Measurements from ENCODE around the gene SLC40A1.

SLC40A1 gene

DNA sequence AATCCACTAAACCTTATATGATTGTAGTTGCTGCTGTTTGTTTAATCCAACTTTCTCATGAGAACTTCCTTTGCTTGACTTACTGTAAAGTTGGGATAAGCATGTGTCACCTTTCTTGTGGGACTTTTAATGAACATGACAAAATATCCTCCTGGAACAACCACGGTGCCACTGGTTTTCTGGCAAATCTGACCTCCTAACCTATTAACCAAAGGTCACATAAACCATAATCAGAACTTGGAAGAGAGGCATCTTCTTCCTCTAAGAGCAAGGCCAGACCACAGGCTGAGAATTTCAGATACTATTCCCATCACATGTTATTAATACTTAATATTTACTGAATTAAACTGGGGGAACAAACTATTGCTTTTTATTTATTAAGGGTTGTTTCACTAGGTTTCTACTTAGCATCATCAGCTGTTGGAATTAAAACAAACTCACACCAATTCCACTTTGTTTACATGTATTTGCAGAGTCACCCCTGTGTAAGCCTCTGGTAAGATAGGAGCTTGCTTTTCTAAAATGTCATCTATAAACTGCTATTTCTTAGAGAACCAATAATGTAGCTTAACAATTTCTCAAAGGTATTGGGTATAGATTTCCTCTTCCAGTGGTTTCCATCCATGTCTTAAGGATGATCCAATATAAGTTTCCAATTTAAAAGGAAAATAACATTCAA, 2.2 kb downstream of the SLC40A1 start:
- Histone ChIP-seq H4K20me1 (no peaks in the 10 kb centered on the region; a peak in 1 of 22 replicates), H3K4me2 (no peak overlapping the region), H3K4me1 (peaks cover 0 to 20% (median 8%) of the 10 kb centered on the region in 10 experiments; a peak in 9 of 20 replicates), H3K27me3 (peaks cover 46 to 58% (median 50%) of the 10 kb centered on the region in 11 experiments), H3K27ac (no peak overlapping the region), H3K36me3 (no peaks in the 10 kb centered on the region), H3K9me3 (replicated peaks in 1 of 11) (peaks cover 0 to 16% (median 13%) of the 10 kb centered on the region in 11 experiments; a peak in 12 of 22 replicates), H3K4me3 (no peak overlapping the region), H3K9ac (no peak overlapping the region)
- TF ChIP-seq Cebpa-rat (IDR thresholded peaks at IDR 0.05): no peak

DNA sequence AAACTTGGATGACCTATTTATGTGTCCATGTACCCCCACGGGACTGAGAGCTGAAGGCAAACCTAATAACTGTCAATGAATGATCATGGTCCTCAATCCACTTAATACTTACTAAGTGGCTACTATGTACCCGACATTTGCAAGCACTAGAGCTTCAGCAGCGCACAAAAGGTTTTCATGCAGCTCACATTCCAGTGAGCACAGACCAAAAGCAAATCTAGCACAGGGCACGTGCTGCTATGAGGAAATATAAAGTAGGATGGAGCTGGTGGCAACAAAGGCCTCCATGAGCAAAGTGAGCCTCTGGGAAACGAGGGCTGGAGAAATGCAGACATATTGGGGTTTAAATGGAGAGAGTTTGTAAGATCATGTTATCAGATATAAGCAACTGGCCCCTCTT, 3.5 kb downstream of the SLC40A1 start:
- Histone ChIP-seq H4K20me1 (no peaks in the 10 kb centered on the region; a peak in 1 of 22 replicates), H3K9ac (no peak overlapping the region), H3K4me1 (peaks cover 0 to 20% (median 8%) of the 10 kb centered on the region in 10 experiments; a peak in 9 of 20 replicates), H3K4me2 (no peak overlapping the region), H3K27me3 (peaks cover 33 to 45% (median 39%) of the 10 kb centered on the region in 11 experiments), H3K36me3 (no peaks in the 10 kb centered on the region), H3K27ac (no peak overlapping the region), H3K9me3 (replicated peaks in 1 of 11) (peaks cover 0 to 16% (median 13%) of the 10 kb centered on the region in 11 experiments; a peak in 12 of 22 replicates), H3K4me3 (no peak overlapping the region)
- no peak for TF ChIP-seq Cebpa-rat (IDR thresholded peaks at IDR 0.05)

DNA sequence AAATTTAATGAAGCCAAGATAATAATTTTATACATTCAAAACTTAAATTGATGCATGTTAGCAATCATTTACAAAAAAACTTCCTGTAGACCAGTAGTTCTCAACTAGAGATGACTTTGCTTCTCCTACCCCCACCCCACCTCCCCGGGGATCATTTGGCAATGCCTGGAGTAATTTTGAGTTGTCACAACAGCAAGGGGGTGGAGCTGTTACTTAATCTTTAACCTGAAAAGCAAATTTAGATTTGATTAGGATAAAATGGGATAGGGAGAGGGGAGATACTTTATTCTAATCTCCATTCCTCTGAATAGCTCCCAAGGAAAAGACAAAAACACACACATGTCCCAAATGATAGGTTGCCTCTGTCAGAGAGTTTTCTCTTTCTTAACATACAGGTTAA, 4.2 kb downstream of the SLC40A1 start:
- no peak for TF ChIP-seq Cebpa-rat (IDR thresholded peaks at IDR 0.05)
- Histone ChIP-seq H3K36me3 (no peaks in the 10 kb centered on the region), H4K20me1 (no peaks in the 10 kb centered on the region), H3K27ac (no peak overlapping the region), H3K27me3 (peaks cover 26 to 37% (median 31%) of the 10 kb centered on the region in 11 experiments), H3K4me1 (peaks cover 0 to 19% (median 8%) of the 10 kb centered on the region in 10 experiments; a peak in 9 of 20 replicates), H3K4me2 (peak overlapping the region in 3 of 11 experiments; percentile 5 to 14 (median 10); a peak in 1 of 22 replicates), H3K9ac (no peak overlapping the region), H3K9me3 (replicated peaks in 1 of 11) (peaks cover 0 to 14% (median 12%) of the 10 kb centered on the region in 11 experiments; a peak in 12 of 22 replicates), H3K4me3 (no peak overlapping the region)

DNA sequence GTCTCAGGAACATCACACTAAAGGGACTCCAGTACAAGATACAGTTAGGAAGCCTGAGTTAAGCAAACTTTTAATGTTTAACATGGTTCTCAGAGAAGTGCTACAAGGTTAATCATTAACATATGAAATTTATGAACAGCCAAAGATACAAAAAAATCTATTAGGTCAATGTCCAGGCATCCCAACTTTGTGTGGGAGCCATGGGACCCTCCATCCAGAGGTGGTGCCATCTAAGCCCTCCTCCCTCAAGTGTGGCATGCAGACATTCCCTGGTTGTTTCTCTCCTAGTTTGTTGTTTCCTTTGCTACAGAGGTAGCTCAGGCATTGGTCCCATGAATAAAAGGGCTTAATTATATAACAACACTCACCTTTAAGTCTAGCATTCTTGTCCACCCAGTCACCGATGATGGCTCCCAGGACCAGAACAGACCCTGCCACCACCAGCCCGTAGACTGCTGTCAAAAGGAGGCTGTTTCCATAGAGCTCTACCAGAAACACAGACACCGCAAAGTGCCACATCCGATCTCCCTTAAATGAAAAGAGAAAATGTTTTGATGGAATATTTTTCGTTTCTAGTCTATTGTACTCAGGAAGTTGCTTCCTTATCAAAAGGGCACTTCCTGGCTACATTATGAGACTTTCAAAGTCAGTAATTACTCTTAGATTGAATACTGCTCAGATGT, 5.7 kb downstream of the SLC40A1 start:
- TF ChIP-seq Cebpa-rat (IDR thresholded peaks at IDR 0.05): no peak
- peaks cover 11 to 23% (median 17%) of the 10 kb centered on the region in 11 experiments for H3K27me3 ChIP-seq
- H3K9ac ChIP-seq: no peak overlapping the region
- H3K4me1 ChIP-seq: peaks cover 0 to 11% (median 0%) of the 10 kb centered on the region in 10 experiments; a peak in 4 of 20 replicates
- no peak overlapping the region for H3K4me2 ChIP-seq
- no peaks in the 10 kb centered on the region for H4K20me1 ChIP-seq
- H3K27ac ChIP-seq: no peak overlapping the region
- H3K4me3 ChIP-seq: no peak overlapping the region
- peaks cover 0 to 6% (median 4%) of the 10 kb centered on the region in 11 experiments; a peak in 10 of 22 replicates for H3K9me3 ChIP-seq (replicated peaks in 1 of 11)
- H3K36me3 ChIP-seq: no peaks in the 10 kb centered on the region

DNA sequence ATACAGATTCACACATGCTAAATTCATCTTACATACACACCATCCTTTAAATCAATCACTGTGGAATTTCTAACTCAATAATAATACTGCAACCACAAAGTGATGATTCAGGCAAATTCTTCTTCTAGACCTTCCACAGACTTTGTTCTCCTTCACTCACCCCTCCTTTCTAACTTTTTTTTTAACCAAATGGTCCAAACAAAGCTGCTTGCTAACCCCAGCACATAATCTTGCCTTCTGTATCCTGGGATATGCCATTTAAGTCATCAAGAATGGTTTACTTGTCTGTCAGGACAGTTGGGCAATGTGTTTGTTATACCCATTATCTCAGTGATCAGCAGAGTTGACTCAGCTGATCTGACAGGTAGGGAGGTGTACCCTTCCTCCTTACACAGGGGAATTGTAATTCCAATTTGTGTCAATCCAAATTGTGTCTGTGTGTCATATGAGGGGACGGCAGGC, 10.0 kb downstream of the SLC40A1 start:
- TF ChIP-seq Cebpa-rat (IDR thresholded peaks at IDR 0.05): no peak
- H3K4me3 ChIP-seq: no peak overlapping the region
- 0 out of 22 replicates have a peak overlapping the region, but pooled peaks of 1 of the 11 experiments have one; percentile 9 for H3K4me2 ChIP-seq
- H3K36me3 ChIP-seq: no peaks in the 10 kb centered on the region
- no peak overlapping the region for H3K27ac ChIP-seq
- no peak overlapping the region for H3K9ac ChIP-seq
- no peaks in the 10 kb centered on the region for H4K20me1 ChIP-seq
- H3K27me3 ChIP-seq: no peaks in the 10 kb centered on the region
- no peaks in the 10 kb centered on the region for H3K9me3 ChIP-seq (replicated peaks in 1 of 11)
- H3K4me1 ChIP-seq: peaks cover 0 to 37% (median 7%) of the 10 kb centered on the region in 10 experiments; a peak in 10 of 20 replicates

DNA sequence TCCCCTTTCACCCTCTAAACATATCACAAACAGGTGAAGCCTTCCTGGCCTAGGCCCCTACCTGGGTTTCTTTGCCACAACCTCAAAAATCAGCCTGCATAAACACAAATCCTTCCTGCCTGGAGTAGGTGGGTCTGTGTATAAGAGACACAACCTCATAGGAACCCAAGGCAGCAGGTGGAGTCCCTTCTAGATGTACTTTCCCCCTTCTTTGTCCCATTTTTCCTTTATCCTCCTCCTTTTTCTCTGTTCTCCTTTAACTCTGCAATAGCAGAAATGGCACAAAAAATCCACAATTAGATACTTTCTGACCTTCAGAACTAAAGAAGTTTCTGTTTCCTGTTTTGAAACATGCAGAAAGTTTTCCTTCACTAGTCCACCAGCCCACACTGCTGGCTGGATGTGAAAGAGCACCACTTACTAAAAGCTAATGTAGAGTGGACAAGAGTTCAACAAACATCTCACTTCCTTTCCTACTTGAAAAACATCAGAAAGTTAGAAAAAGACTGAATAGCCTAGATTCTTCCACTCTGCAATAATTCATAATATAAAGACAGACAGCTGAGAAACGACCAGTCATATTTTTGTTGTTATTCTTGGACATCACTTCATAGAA, 11.2 kb downstream of the SLC40A1 start:
- Histone ChIP-seq H3K36me3 (no peaks in the 10 kb centered on the region), H3K9ac (peak overlapping the region in 3 of 11 experiments; percentile 3 to 65 (median 57); a peak in 3 of 22 replicates), H3K4me1 (peaks cover 0 to 37% (median 7%) of the 10 kb centered on the region in 10 experiments; a peak in 10 of 20 replicates), H4K20me1 (no peaks in the 10 kb centered on the region), H3K27ac (peak overlapping the region in 4 of 11 experiments; percentile 31 to 62 (median 46); a peak in 6 of 22 replicates), H3K27me3 (no peaks in the 10 kb centered on the region), H3K4me2 (peak overlapping the region in 5 of 11 experiments; percentile 4 to 77 (median 62); a peak in 7 of 22 replicates), H3K9me3 (replicated peaks in 1 of 11) (peaks cover 0 to 5% (median 0%) of the 10 kb centered on the region in 11 experiments; a peak in 1 of 22 replicates), H3K4me3 (no peak overlapping the region)
- no peak for TF ChIP-seq Cebpa-rat (IDR thresholded peaks at IDR 0.05)

DNA sequence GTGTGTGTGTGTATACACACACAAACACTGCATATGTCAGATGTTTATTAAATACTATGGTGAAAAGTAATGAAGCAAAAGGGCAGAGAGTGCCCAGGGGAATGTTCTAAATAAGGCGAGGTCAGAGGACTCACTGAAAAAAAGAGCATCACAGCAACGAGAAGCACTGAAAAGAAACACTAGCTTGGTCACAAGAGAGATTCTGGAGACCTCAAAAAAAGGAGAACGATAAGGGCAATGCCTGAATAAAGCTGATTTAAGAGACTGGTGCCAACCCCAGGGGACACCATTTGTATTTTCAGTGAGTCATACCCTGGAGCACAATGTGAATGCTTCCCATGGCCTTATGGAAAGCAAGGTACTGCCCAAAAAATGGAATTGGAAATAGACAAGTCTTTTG, 14.5 kb downstream of the SLC40A1 start:
- Histone ChIP-seq H3K4me2 (peak overlapping the region in 2 of 11 experiments; percentile 23 to 58; a peak in 4 of 22 replicates), H3K4me3 (no peak overlapping the region), H3K9ac (no peak overlapping the region), H3K4me1 (peaks cover 0 to 37% (median 7%) of the 10 kb centered on the region in 10 experiments; a peak in 10 of 20 replicates), H3K27ac (no peak overlapping the region), H4K20me1 (no peaks in the 10 kb centered on the region), H3K27me3 (no peaks in the 10 kb centered on the region), H3K36me3 (no peaks in the 10 kb centered on the region), H3K9me3 (replicated peaks in 1 of 11) (peaks cover 0 to 5% (median 0%) of the 10 kb centered on the region in 11 experiments; a peak in 1 of 22 replicates)
- TF ChIP-seq Cebpa-rat (IDR thresholded peaks at IDR 0.05): no peak

DNA sequence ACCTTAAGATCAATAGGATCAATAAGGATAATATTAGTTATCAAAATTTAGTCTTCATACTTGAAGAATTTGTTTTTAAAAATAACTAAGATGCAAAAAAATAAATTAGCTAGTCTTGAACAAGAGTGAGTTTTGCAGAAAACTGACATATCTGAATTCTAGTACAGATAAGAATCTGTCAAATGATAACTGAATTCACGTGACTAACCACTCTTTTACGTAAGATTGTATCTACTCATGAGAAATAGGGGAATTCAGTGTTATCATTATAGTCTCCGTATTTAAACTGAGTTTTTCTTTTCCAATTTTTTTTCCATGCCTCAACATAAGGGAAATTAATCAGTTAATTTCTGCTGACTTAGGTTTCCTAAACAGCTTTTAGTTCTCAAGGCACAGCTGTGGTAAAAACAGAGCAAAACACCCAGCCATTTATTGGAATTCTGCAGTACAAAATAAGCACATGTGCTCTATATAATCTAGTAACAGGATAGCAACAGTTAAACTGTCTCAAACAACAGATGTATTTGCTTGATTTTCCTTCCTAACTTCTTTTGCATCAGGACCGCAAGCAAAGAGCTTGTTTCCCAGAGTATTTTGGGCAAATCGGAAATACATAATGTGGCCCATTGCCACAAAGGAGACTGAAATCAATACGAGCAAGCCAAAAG, 19.1 kb downstream of the SLC40A1 start:
- Histone ChIP-seq H3K27me3 (no peaks in the 10 kb centered on the region), H4K20me1 (no peaks in the 10 kb centered on the region), H3K9me3 (replicated peaks in 1 of 11) (peaks cover 0 to 5% (median 0%) of the 10 kb centered on the region in 11 experiments; a peak in 1 of 22 replicates), H3K4me3 (no peak overlapping the region), H3K36me3 (no peaks in the 10 kb centered on the region), H3K27ac (no peak overlapping the region), H3K4me1 (peaks cover 5 to 28% (median 12%) of the 10 kb centered on the region in 10 experiments; a peak in 16 of 20 replicates), H3K9ac (no peak overlapping the region), H3K4me2 (no peak overlapping the region)
- TF ChIP-seq Cebpa-rat (IDR thresholded peaks at IDR 0.05): no peak
